ENCODE results near the gene REEP1. TPM values are rescaled to one million over a fixed set of nuclear protein-coding genes. Genes with fewer than 3 reads are reported as not detected.

Gene REEP1
- total RNA-seq, 1 donor from 2014 or later, result 12.0 TPM

- H3K27ac Mint-ChIP-seq, result peak overlapping the region; percentile 20
- H3K36me3 Mint-ChIP-seq (ENCODE audit: insufficient read depth), result no peaks in the 10 kb centered on the region
- no peak overlapping the region for H3K4me3 Mint-ChIP-seq (ENCODE audit: low read depth)
Observed at GRCh38 chr2:86233436-86233835, 104.0 kb downstream of the REEP1 start.

GRCh38 chr2:86232910-86233309 lies 104.5 kb downstream of the REEP1 start:
- H3K4me3 Mint-ChIP-seq (ENCODE audit: low read depth), result no peak overlapping the region
- no peak for TF ChIP-seq CTCF (IDR thresholded peaks at IDR 0.05; ENCODE audit: unreplicated experiment)
- H3K27me3 Mint-ChIP-seq, result no peaks in the 10 kb centered on the region
- DNase-seq (ENCODE audit: low spot score, unreplicated experiment), result no peak
- H3K9me3 Mint-ChIP-seq (ENCODE audit: low read depth), result no peaks in the 10 kb centered on the region
- no peaks in the 10 kb centered on the region for H3K36me3 Mint-ChIP-seq (ENCODE audit: insufficient read depth)
- H3K27ac Mint-ChIP-seq, result no peak overlapping the region
- H3K4me1 Mint-ChIP-seq (ENCODE audit: low read depth), result peaks cover 15% of the 10 kb centered on the region

More at GRCh38 chr2:86233436-86233835, 104.0 kb downstream of the REEP1 start:
- H3K4me1 Mint-ChIP-seq (ENCODE audit: low read depth), result peaks cover 15% of the 10 kb centered on the region
- H3K9me3 Mint-ChIP-seq (ENCODE audit: low read depth), result no peaks in the 10 kb centered on the region
- H3K27me3 Mint-ChIP-seq, result no peaks in the 10 kb centered on the region
- no peak for DNase-seq (ENCODE audit: low spot score, unreplicated experiment)
- TF ChIP-seq CTCF (IDR thresholded peaks at IDR 0.05; ENCODE audit: unreplicated experiment), result no peak

DNA sequence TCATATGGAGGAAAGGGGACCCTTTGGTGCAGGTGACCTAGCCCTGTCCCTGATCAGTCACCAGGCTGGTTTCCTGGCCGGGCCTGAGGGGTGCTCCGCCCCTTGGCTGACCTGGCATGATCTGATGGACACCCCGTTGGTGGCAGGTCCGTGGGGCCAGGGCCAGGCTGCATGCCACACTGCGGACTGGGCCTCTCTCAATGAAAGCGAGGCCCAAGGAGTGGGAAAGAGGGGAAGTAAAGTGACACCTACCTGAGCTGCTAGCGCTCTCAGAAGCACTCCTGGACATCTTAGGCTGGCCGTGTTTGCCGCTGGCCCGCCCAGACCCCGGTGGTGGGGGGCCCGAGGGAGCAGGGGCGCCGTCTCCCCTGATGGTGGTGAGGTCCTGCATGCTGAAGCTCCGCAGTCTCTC lies 105.0 kb downstream of the REEP1 start:
- no peaks in the 10 kb centered on the region for H3K9me3 Mint-ChIP-seq (ENCODE audit: low read depth)
- H3K27me3 Mint-ChIP-seq, result no peaks in the 10 kb centered on the region
- H3K4me3 Mint-ChIP-seq (ENCODE audit: low read depth), result no peak overlapping the region
- TF ChIP-seq CTCF (IDR thresholded peaks at IDR 0.05; ENCODE audit: unreplicated experiment), result no peak
- no peak for DNase-seq (ENCODE audit: low spot score, unreplicated experiment)
- H3K4me1 Mint-ChIP-seq (ENCODE audit: low read depth), result peaks cover 15% of the 10 kb centered on the region
- H3K27ac Mint-ChIP-seq, result no peak overlapping the region
- no peaks in the 10 kb centered on the region for H3K36me3 Mint-ChIP-seq (ENCODE audit: insufficient read depth)

DNA sequence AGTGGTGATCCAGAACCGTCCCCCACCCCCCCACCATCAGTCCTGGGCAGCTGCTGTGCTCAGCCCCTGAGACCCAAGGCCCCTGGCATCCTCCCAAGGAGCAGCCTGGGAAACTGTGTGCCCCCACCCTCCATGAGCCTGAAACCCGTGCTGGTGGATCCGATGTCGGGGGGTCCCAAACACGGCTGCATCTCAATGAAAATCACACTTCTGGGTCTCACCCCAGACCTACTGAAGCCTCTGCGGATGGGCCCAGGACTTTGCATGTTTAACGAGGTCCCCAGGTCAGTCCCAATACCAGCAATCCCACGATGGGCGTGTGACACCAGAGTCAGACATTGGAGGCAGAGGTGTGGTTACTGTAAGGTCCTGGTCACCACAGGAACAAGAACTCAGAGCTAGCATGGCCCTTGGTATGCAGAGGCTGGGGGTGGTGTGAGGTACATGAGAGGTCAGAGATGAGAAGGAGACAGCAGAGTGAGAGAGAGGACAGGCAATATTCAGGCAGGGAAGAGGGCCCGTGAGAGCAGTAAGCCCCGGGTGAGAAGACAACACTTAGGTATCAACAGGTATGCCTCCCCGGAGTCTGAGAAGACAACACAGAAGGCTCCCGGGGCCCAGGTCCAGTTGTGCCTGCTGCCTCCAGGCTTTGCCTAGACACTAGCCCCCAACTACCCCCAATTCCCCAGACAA lies 105.6 kb downstream of the REEP1 start:
- DNase-seq (ENCODE audit: low spot score, unreplicated experiment), result no peak
- no peaks in the 10 kb centered on the region for H3K36me3 Mint-ChIP-seq (ENCODE audit: insufficient read depth)
- H3K4me1 Mint-ChIP-seq (ENCODE audit: low read depth), result peaks cover 15% of the 10 kb centered on the region
- no peak overlapping the region for H3K27ac Mint-ChIP-seq
- H3K4me3 Mint-ChIP-seq (ENCODE audit: low read depth), result no peak overlapping the region
- H3K27me3 Mint-ChIP-seq, result no peaks in the 10 kb centered on the region
- no peak for TF ChIP-seq CTCF (IDR thresholded peaks at IDR 0.05; ENCODE audit: unreplicated experiment)
- no peaks in the 10 kb centered on the region for H3K9me3 Mint-ChIP-seq (ENCODE audit: low read depth)

DNA sequence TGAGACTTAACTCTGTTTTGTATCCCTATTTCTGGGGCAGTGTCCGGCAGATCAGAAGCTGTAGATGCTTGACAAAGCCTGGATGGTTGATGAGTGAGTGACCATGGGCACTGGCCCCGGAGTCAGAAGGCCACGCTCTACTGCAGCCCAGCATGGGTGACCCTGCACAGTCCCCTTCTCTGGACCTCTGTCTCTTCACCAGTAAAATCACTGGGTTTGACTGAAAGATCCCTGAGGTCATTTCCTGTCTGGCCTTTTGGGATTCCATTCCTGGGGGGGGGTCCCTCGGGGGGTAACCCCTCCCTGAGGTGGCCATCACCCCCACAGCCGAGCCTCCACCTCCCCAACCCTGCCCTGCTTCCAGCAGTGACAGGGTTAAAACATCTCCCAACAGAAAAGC lies 106.5 kb downstream of the REEP1 start:
- Mint-ChIP-seq H3K27ac (no peak overlapping the region), H3K36me3 (ENCODE audit: insufficient read depth) (no peaks in the 10 kb centered on the region)

More for the DNA sequence above, 106.5 kb downstream of the REEP1 start:
- no peak for DNase-seq (ENCODE audit: low spot score, unreplicated experiment)
- Mint-ChIP-seq H3K27me3 (no peaks in the 10 kb centered on the region), H3K9me3 (ENCODE audit: low read depth) (no peaks in the 10 kb centered on the region), H3K4me3 (ENCODE audit: low read depth) (no peak overlapping the region), H3K4me1 (ENCODE audit: low read depth) (peaks cover 13% of the 10 kb centered on the region)
- no peak for TF ChIP-seq CTCF (IDR thresholded peaks at IDR 0.05; ENCODE audit: unreplicated experiment)
